Kidney glomerular epithelial cell (primary cell): Measurements from ENCODE around the gene SLC6A3.

Source experiments
- DNase-seq: peaks from one replicate; lab custom pipeline; 2025; lab: John Stamatoyannopoulos, UW

SLC6A3 gene

DNA sequence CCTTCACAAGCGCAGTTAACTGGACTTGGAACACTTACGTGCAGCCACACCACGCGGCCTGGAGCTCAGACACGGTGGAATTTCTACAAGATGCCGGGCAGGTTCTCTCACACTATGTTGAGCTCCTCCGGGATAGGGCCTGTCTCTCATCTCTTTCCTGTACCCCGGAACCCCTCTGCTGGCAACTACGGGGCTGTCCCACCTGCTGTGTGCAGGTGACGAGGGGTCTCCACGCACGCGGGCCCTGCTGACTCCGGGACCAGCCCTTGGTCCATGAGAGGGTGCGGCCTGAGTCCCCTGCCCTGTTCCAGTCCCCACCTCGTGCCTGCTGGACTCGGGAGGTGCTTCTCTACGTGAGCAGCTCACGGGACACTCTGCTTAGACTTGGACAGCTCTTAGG lies 40.1 kb downstream of the SLC6A3 start:
- no peak for DNase-seq

DNA sequence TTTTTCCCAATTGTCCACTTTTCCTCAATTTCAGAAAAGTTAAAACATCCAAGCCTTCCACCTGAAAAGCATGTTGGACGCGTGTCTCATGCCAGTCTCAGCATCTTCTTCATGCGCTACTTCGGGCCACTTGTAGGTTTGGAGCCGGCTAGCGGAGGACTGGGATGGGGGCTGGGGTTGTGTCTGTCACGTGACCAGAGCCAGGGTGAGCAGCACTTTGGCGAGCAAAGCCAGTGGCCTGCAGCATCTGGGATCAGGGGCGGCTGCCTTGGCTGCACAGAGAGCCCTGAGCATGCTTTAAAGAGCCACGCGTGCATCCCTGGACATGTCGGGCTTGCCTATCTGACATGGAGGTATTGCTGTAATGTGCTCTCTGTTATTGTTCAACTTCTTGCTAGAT lies 41.2 kb downstream of the SLC6A3 start:
- no peak for DNase-seq

DNA sequence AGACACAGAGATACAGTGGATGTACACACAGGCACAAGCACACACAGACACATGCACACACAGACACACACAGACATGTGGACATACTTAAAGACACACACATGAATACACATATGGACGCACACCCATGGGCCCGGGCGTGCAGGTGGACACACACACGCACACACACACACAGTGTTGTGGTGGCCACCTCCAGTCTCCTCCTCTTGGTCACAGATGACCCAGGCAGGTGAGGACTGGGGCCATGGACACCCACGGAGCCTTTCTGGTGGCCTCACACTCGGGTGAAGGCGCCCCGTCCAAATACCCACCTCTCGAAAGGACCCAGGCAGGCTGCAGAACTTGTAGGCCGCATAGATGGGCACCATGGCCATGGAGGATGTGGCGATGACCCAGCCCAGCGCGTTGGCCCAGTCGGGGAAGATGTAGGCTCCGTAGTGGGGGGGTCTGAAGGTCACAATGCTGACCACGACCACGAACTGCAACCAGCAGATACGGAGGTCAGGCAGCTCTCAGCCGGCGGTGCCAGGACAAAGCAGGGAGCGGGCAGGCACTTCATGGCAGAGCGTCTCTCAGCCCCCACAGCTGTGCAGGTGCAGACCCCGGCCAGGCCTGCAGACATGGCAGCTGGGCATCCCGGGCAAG lies 42.5 kb downstream of the SLC6A3 start:
- no peak for DNase-seq

DNA sequence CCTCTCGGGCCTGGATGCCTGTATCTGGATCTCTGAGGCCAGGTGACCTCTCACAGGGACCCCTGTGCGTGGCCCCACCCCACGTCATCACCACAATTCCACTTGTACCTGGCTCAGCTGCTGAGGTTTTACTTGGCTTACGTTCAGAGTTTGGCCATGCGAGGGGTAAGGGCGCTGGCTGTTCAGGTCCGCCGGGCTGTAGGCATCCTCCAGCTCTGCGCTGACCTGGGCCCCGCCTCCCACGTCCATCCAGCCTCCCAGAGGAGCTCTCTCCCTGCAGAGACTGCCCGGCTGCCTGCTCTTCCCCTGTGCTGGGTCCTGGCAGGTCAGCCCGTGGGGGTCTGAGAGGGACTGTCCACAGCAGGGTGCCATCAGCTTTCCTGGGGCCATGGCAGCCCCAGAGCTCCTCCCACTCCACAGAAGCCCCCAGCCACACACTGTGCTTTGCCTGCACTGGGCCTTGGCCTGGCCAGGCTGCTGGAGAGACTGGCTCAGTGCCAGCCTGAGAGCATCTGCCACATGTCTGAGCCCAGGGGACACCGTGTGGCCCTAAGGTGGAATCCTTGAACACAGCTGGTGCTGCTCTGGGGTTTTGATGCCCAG lies 43.6 kb downstream of the SLC6A3 start:
- no peak for DNase-seq

DNA sequence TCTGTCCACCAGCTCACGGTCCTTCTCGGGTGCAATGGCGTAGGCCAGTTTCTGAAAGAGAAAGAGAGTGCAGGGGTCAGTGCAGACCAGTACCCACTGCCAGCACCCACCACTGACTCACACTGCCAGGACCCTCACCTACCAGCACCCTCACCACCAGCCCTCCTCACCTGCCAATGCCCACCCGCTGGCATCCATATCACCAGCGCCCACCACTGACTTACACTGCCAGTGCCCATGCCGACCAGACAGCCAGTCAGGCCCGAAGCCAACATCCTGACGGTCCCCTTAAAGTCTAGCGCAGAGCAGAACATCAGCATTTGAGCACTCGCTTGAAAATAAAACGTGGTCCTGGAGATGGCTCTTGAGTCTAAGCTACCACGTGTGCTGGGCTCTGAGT lies 44.3 kb downstream of the SLC6A3 start:
- no peak for DNase-seq

DNA sequence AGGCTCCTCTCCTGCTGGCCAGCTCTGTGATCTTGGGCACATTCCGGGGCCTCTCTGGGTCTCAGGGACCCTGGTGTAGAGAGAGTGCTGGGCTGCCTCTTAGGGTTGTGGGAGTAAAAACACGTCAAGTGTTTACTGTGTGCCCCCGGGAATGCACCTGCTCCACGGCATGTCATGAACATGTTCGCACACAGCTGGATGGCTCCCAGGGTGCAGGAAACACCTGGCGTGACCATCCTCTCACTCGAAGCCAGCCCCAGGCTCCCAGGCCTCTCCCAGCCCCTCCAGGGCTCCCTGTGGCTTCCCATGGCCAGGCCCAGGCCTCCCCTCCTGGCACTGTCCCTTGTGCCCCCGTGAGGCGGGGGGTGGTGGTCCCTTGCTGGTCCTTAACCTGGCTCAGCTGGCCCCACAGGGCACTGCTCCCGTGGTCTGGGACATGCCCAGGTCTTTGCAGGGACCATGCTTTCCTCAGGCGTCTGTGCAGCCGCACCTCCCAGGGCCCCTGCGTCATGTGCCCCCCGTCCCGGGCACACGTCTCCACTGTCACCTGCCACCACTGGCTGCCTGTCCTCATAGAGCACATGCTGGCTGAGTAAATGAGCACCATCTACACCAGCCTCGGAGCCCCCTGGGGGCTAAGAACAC lies 44.9 kb downstream of the SLC6A3 start:
- no peak for DNase-seq

DNA sequence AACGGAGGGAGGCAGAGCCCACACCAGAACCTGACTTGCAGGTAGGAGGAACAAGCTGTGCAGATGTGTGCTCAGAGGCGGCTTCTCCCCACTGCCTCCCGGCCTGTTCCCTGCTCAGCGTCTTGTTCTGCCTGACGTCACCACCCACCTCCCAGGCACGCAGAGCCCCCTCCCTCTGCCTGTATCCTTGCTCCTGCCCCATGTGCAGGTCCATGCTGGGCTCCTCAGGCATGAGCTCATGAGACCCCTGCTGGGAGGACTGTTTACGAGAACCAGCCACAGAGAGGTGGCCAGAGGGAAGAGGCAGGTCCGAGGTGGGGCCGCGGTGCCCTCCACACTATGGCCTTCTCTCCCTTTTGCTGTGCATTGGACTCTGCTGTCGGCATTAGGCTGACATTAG lies 45.5 kb downstream of the SLC6A3 start:
- no peak for DNase-seq

DNA sequence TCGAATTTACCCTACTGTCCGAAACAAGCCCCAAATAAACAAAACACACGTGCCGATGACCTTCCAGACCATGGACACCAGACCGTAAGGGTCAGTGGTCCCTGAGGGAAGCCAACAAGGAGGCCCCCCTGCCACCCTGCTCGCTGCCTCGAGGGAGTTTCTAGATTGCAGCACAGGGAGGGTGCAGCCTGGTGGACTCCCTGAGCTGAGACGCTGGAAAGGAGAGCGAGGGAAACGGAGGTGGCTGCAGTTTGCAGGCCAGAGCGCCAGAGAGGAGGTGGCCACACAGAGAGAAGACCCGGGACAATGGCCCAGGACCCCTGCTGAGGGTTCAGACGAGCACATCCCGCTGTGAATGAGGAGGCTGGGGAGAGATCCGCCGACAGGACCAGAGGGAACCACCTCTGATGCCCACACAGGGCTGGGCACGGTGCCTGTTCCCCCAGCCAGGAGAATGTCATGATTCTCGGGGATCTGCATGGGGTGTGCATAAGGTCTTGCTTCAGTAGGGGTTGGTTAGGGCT lies 48.9 kb downstream of the SLC6A3 start:
- DNase-seq, result no peak

DNA sequence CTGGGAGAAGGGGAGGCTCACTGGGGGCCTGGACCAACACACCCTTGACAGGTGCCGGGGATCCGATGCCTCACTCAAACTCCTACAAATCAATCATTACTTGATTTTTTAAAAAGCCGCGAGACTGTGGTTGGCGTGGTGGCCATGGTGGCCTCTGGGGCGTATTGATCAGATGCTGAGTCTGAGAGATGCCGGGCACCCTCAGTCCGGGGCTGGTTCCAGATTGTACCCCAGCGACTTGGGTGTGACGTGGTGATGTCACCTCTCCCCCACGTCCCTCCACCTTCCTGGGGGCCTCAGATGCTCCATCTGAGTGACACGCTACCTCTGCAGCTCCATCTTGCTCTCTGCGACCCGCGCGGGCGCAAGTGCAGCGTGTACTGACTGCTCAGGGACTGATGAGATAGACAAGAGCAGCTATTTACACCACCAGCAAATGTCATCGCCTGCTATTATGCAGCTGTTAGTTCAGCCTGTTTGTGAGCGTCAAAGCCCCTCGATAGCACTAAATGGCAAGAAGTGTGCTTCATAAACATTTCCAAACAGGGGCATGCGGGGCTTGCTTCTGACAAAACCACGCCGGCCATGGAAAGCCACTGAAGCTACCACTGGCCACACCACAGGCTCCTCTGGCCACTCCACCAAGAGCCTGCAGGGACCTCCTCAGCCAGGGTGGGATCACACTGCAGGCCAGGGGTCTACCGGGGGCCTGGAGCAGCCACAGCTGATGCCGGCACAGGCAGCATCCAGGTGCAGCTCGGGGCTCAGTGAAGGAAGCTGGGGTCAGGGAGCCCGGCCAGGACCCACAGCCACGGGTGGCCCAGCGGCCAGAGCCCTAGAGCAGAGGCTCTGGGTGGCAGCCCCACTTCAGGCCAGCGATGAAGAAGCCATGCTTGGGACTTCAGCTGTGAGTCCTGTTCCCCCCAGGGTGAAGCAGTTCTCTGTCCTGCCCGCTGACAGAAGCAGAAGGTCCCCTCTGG lies 50.1 kb downstream of the SLC6A3 start:
- DNase-seq, result no peak

DNA sequence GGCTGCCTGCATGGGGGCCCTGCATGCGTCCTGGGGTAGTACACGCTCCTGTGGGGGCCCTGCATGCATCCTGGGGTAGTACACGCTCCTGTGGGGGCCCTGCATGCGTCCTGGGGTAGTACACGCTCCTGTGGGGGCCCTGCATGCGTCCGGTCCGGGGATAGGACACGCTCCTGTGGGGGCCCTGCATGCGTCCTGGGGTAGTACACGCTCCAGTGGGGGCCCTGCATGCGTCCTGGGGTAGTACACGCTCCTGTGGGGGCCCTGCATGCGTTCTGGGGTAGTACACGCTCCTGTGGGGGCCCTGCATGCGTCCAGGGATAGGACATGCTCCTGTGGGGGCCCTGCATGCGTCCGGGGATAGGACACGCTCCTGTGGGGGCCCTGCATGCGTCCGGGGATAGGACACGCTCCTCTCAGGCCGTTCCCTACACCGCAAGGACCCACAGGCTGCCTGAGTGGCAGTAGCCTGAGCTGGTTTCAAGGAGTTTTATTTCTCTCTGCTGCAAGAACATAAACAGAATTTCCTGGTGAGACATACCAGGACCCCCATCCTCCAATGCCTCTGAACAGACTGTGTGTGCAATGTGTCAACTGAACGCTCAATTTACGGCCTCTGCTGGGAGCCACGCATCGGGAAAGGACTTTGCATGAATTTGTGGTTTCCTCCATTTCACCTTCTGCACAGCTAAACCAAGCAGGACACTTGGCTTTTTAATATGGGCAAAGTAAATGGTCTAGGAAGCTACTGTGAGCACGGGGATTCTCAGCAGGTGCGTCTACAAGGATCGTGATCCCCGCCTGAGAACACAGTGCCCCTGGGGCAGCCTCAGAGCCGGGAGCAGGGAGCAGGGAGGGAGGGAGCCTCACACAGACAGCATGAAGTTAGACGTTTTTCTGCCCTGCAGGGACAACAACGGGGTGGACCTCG lies 51.4 kb downstream of the SLC6A3 start:
- DNase-seq, result no peak

DNA sequence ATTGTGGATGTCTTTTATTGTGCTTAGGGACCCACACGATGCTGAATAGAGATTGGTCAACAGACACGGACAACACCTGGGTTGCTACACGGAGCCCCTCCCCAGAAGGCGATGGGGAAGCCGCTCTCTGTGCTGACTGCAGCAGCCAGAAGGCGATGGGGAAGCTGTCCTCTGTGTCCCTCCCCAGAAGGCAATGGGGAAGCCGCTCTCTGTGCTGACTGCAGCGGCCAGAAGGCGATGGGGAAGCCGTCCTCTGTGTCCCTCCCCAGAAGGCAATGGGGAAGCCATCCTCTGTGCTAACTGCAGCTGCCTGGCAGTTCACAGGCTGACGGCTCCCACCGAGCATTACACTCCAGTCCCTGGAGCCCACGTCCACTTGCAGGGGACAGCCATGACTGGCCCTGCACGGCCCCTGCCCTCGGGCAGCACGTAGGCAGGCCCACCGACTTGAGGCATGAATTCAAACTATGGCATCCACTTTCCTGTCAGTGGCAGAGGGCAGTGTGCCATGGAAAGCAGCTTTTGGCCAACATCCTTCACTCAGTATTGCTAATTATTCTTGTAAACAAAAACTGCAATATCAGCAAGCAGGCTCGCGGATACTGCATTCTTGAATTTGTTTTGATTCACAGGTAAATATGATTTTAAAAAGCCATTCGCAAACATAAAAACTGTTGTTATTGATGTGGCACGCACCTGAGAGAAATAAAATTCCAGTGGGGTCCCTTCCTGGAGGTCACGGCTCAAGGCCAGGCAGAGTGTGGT lies 52.3 kb downstream of the SLC6A3 start:
- no peak for DNase-seq

DNA sequence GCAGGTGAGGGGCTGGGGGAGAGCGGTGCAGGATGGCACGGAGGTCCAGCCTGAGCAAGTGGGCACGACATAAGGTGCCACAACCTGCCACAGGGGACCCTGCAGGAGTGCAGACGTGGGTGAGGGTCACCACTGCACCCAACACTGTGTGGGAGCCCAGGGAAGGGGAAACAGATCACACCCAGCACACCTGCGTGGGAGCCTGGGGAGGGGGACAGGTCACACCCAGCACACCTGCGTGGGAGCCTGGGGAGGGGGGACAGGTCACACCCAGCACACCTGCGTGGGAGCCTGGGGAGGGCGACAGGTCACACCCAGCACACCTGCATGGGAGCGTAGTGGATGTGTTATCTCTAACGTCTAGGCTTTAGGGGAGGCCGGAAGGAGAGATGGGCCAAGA lies 53.0 kb downstream of the SLC6A3 start:
- no peak for DNase-seq

DNA sequence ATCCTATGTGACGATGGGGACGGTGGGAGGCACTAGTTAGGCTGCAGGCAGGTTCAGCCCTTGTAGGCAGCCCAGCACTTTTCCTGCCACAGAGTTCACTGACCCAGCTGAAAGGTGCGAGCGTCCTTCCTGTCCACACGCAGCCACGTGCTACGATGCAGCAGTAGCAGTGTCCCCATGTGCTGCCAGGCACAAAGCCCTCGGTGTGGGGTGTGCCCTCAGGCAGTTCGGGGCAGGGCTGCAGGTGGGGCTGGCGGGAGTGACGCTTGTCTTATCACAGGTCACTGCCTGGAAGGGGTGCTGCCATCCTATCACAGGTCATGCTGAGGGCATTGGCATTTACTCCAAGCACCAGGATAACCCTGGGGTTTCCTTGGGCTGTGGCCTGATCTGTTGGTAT lies 53.5 kb downstream of the SLC6A3 start:
- no peak for DNase-seq

DNA sequence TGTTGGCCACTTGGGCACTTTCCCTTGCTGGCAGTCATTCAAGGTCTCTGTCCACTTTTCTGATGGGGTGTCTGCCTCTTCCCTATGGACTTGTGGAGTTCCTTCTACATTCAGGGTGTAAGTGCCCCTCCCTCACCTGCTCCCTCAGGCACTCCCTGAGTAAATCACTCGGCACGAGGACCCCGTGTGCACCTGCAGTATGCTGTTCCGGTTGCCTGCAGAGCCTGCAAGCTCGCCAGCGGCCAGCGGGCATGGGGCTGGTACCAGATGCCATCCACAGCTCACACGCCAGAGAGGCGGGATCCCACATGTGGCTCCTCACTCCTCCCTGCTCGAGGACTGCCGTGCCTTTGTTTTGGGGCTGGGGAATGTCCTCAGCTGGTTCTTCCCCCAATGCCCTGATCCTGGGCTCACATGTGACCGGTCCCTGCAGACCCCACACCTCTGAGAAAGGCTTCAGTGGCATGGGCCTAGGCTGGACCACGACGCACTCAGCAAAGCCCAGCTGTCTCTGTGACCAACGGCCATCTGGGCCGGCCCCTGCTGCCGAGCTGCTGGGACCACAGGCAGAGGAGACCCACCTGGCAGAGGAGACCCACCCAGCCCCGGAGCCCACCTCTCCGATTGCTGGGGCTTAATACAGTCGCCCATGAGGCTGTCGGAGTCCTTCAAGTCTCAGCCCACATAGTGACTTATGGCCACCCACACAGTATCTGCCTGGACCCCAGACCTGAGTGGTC lies 54.2 kb downstream of the SLC6A3 start:
- DNase-seq, result no peak

DNA sequence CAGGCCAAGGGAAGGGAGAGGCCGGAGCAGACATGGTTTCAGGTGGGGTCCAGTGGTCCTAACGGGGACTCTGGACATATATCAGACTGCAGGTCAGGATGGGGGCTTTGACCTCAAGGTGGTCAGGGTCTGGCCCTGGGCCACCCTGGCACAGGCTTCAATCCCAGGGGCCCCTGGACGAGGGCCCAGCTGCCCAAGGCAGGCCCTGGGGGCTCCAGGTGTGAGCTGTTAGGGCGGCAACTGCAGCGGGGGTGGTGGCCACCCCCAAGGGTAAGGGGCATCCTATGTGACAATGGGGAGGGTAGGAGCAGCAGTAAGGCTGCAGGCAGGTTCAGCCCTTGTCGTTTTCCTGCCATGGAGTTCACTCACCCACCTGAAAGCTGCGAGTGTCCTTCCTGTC lies 54.9 kb downstream of the SLC6A3 start:
- no peak for DNase-seq

DNA sequence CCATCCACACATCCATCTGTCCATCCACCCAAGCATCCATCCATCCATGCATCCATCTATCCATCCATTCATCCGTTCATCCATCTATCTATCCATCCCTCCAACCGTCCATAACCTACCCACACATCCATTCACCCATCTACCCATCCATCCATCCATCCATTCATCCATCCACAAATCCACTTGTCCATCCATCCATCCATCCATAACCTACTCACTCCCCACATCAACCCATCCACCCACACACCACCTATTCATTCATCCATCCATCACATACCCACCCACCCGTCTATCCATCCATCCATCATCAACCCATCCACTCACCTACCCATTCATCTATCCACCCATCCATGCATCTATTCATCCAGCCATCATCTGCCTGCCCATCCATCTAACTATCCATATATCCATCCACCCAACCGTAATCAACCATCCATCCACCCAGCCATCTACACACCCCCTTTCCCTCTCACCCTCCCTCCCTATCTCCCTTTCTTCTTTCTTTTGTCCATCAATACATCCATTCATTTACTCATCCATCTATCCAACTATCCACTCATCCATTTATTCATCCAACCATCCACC lies 56.8 kb downstream of the SLC6A3 start:
- DNase-seq, result no peak

DNA sequence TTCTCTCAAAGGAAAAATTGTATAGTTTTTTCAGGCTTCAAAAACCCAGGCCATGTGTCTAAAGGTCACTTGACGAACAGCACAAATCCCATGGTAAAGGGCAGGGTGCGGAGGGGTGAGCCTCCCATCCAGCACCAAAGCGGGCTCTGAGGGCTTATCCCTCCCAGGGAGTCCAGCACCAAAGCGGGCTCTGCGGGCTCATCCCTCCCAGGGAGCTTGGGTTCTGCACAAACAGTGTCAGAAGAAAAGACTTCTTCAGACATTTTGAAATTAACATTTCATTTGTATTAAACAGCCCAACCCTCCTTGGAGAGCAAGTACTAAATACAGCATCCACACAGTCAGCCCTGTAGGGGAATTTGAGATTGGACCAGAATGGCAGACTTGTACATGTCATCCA lies 57.4 kb downstream of the SLC6A3 start:
- no peak for DNase-seq

DNA sequence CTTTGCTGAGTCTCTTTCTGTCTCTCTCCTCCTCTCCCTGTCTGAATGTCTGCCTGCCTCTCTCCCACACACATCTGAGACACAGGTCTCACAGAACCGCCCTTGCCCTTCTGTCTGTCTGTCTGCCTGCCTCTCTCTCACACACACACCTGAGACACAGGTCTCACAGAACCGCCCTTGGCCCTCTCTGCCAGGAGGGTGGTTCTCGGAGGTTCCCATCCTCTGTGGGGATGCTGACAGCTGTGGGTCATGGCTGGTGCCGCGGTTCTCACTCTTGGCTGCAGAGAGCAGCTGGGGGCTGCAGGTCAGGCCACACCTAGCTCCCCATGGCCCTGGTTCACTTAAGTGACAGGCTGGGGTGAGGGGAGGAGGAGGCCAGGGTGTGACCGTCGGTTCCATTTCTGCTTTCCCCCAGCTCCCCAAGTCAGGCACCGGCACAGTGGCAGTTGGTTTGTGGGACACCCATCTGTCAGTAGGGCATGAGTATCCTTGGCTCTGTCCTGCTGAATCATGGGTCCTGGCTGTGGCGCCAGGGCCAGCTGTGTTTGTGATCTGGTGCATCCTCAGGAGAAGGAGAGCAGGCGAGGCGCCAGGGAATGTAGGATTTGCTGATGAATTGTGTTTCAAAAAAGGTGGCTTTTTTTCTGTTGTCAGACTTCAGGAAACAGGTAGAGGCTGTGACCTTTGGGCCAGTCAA lies 58.0 kb downstream of the SLC6A3 start:
- DNase-seq, result no peak

DNA sequence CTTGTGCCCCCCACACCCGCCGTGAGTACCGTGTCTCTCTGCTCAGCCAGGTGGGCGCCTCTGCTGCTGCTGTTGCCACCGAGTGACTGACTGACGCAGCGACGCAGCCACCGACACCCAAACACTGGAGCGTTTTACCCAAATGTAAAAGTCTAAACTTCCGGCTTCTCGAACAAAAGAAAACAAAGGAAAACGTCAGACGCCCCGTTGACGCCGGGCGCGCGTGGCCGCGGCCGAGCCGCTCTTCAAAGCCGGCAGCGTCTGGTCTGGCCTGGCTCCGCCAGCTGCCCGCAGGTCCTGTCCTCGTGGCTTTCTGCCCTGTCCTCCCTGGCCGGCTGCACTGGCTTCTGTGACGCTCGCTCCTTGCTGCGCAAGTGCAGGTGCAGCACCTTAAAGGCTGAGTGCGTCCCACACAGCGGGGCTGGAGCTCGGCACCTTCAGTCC lies 58.9 kb downstream of the SLC6A3 start:
- DNase-seq, result no peak
